GM12878 (cell line): ENCODE results near the gene TLL2. TPM values are rescaled to one million over a fixed set of nuclear protein-coding genes. Genes with fewer than 3 reads are reported as not detected.

ENCODE experiments used
- ATAC-seq: fragments of 200-7000 bp; cut with Tn5 transposase; 3 replicates; pipeline ENCODE4 v1.9.1; 2020; ENCODE audit warnings: mild to moderate bottlenecking, moderate library complexity
- BruUV-seq: library from RNA; stranded (reverse); fragments of 400-500 nt; replicated peaks from 2 replicates; lab custom pipeline; 2021; lab: Mats Ljungman, UMichigan
- CTCF ChIA-PET: fragments of 300-600 bp; sonication (Branson Sonifier 250); formaldehyde crosslinking; extraction: SDS; loops from one replicate; lab custom pipeline; 2021; ENCODE audit warnings: inconsistent platforms; lab: Yijun Ruan, JAX
- POLR2A ChIA-PET: fragments of 350-600 bp; formaldehyde crosslinking; extraction: SDS; loops from one replicate; lab custom pipeline; 2021; ENCODE audit warnings: inconsistent platforms; lab: Charles Lee
- RAD21 ChIA-PET: fragments of 300-600 bp; sonication (Branson Sonifier 250); formaldehyde crosslinking; loops from one replicate; lab custom pipeline; 2023; ENCODE audit warnings: antibody characterized with exemption; ENCODE audit not compliant: unreplicated experiment; lab: Charles Lee
- SMC1A ChIA-PET: fragments of 300-600 bp; sonication (Branson Sonifier 250); formaldehyde crosslinking; loops from one replicate; lab custom pipeline; 2023; ENCODE audit not compliant: unreplicated experiment, uncharacterized antibody; lab: Charles Lee
- DNase-seq: peaks from one replicate; pipeline ENCODE4 v3.0.0-alpha.2; 2011; ENCODE audit warnings: low read depth, low spot score
- FAIRE-seq: peaks from 3 replicates; lab custom pipeline; 2011; peaks lifted over from hg19 to GRCh38; lab: Jason Lieb, UNC
- H2AFZ ChIP-seq: 2 replicates; pipeline ENCODE4 v1.6.0; 2011; ENCODE audit warnings: low read depth, low read length, control low read depth; ENCODE audit not compliant: control insufficient read depth
- H3K27ac ChIP-seq: 2 replicates; pipeline ENCODE4 v1.5.1; 2011; ENCODE audit warnings: control low read depth; ENCODE audit not compliant: control insufficient read depth, insufficient read depth
- H3K27me3 ChIP-seq, 2 experiments: replicated peaks in 1 of 2; 2 replicates each; pipeline versions ENCODE4 v1.6.0 to v1.6.1; 2011; ENCODE audit warnings: low read length in 1 of 2; ENCODE audit not compliant: control insufficient read depth in 2 of 2, insufficient read depth in 2 of 2
- H3K36me3 ChIP-seq, 2 experiments: 2 replicates each; pipeline ENCODE4 v1.5.1; 2011; ENCODE audit warnings: low read length in 1 of 2; ENCODE audit not compliant: control insufficient read depth in 2 of 2, insufficient read depth in 2 of 2
- H3K4me1 ChIP-seq: 2 replicates; pipeline ENCODE4 v1.6.1; 2011; ENCODE audit warnings: mild to moderate bottlenecking, low read length, moderate library complexity, mixed read lengths; ENCODE audit not compliant: control insufficient read depth, insufficient read depth
- H3K4me2 ChIP-seq: 2 replicates; pipeline ENCODE4 v1.6.0; 2011; ENCODE audit warnings: control low read depth; ENCODE audit not compliant: control insufficient read depth, insufficient read depth
- H3K4me3 ChIP-seq: fragments of 200-600 bp; sonication (generic); 2 replicates; pipeline ENCODE4 v1.5.1; 2016
- H3K79me2 ChIP-seq: 2 replicates; pipeline ENCODE4 v1.6.0; 2011; ENCODE audit warnings: low read length; ENCODE audit not compliant: control insufficient read depth, insufficient read depth
- H3K9ac ChIP-seq: 2 replicates; pipeline ENCODE4 v1.8.0; 2011; ENCODE audit warnings: low read length, control low read depth, mixed read lengths; ENCODE audit not compliant: control insufficient read depth, insufficient read depth
- H3K9me3 ChIP-seq: replicated peaks from 3 replicates; pipeline ENCODE4 v1.5.1; 2011; ENCODE audit warnings: mild to moderate bottlenecking, low read length; ENCODE audit not compliant: control insufficient read depth, insufficient read depth
- H4K20me1 ChIP-seq: 2 replicates; pipeline ENCODE4 v1.6.0; 2011; ENCODE audit not compliant: control insufficient read depth, insufficient read depth
- ATF3 ChIP-seq: IDR thresholded peaks from 2 replicates; pipeline ENCODE4 v1.6.1; 2011; ENCODE audit warnings: low read depth, mild to moderate bottlenecking, low read length, moderate library complexity, borderline replicate concordance; ENCODE audit errors: extremely low read depth
- BCL3 ChIP-seq: IDR thresholded peaks from 2 replicates; pipeline ENCODE4 v1.6.1; 2011; ENCODE audit warnings: borderline replicate concordance, low read depth, mild to moderate bottlenecking, moderate library complexity, low read length; ENCODE audit not compliant: insufficient read depth, poor library complexity, severe bottlenecking
- LARP7 ChIP-seq: fragments of 450-650 bp; IDR thresholded peaks from 2 replicates; pipeline ENCODE4 v1.6.1; 2017; ENCODE audit warnings: mild to moderate bottlenecking
- MTA3 ChIP-seq: IDR thresholded peaks from 2 replicates; pipeline ENCODE4 v1.6.1; 2012; ENCODE audit warnings: low read length, inconsistent platforms, borderline replicate concordance
- NKRF ChIP-seq: fragments of 450-650 bp; conservative IDR thresholded peaks from 2 replicates; pipeline ENCODE4 v1.6.1; 2017; ENCODE audit warnings: mild to moderate bottlenecking, moderate library complexity
- NR2F1 ChIP-seq: fragments of 450-650 bp; conservative IDR thresholded peaks from 2 replicates; pipeline ENCODE4 v1.6.1; 2017; ENCODE audit warnings: mild to moderate bottlenecking
- POLR2AphosphoS2 ChIP-seq: IDR thresholded peaks from 2 replicates; pipeline ENCODE4 v1.6.1; 2011; ENCODE audit warnings: low read depth, mild to moderate bottlenecking, low read length, improper control_type of control experiment, moderate library complexity
- RAD21 ChIP-seq: IDR thresholded peaks from 2 replicates; pipeline ENCODE4 v1.6.1; 2011; ENCODE audit warnings: mild to moderate bottlenecking, low read depth, low read length, moderate library complexity; ENCODE audit not compliant: insufficient read depth
- STAT1 ChIP-seq: fragments of 450-650 bp; conservative IDR thresholded peaks from 2 replicates; pipeline ENCODE4 v1.6.1; 2014; ENCODE audit warnings: antibody characterized with exemption, mild to moderate bottlenecking
- WGBS: methylation state at CpG from one replicate; pipeline ENCODE4 v1.1.6; 2016; ENCODE audit warnings: low lambda C conversion rate; ENCODE audit not compliant: insufficient replicate concordance, insufficient coverage; ENCODE audit errors: missing lambda C conversion rate; 5-methylcytosine and 5-hydroxymethylcytosine counted together
- in situ Hi-C: fragments of 300-500 bp; cut with MboI; formaldehyde crosslinking; loops from 9 replicates; pipeline ENCODE4 v1.14.3; 2018; ENCODE audit warnings: mixed read lengths
- intact Hi-C: fragments of 100-400 bp; cut with micrococcal nuclease; formaldehyde crosslinking; loops from one replicate; pipeline ENCODE4 v1.14.2; 2022; ENCODE audit not compliant: unreplicated experiment
- polyA plus RNA-seq, 11 experiments: library from polyadenylated mRNA; depleted of rRNA in 4 of 11; unstranded in 6 of 11; stranded (reverse) in 5 of 11; fragments of >200 nt; fragmentation: Nextera tagmentation in 4 of 11; fragmentation: Illumina TruSeq in 1 of 11; extraction: Ambion mirVana in 4 of 11; extraction: Trizol in 1 of 11; gene quantifications; 1 replicate in 1 of 11; 2 replicates in 10 of 11; pipeline versions ENCODE4 v1.2.1 to v1.2.3, GENCODE V29; 2011 to 2016; ENCODE audit warnings: inconsistent platforms in 2 of 11, missing spikeins in 2 of 11, low read depth in 1 of 11
- total RNA-seq, 4 experiments: library from RNA; depleted of rRNA in 3 of 4; stranded (reverse); fragments of >200 nt in 3 of 4; fragmentation: Illumina TruSeq in 1 of 4; extraction: Trizol in 1 of 4; gene quantifications; 2 replicates each; pipeline versions ENCODE4 v1.2.1 to v1.2.3, GENCODE V29; 2013 to 2021
- TF ChIP-seq, protein P1 (sequence below), 3 experiments: IDR thresholded peaks in 2 of 3; conservative IDR thresholded peaks in 1 of 3; 2 replicates each; pipeline ENCODE4 v1.5.1; 2011; ENCODE audit warnings: low read depth in 3 of 3, low read length in 3 of 3, mild to moderate bottlenecking in 3 of 3, control low read depth in 2 of 3, moderate library complexity in 2 of 3, inconsistent platforms in 1 of 3, mixed read lengths in 1 of 3; ENCODE audit not compliant: control insufficient read depth in 2 of 3, insufficient read depth in 1 of 3; ENCODE audit errors: extremely low read depth in 1 of 3

The TLL2 gene
- total and polyA plus RNA-seq, 10 of the 15 experiments (the other 5 are each of a cell fraction or from before 2014, with no cell fraction given), result 0.02 to 2.1 (median 0.52) TPM

DNA sequence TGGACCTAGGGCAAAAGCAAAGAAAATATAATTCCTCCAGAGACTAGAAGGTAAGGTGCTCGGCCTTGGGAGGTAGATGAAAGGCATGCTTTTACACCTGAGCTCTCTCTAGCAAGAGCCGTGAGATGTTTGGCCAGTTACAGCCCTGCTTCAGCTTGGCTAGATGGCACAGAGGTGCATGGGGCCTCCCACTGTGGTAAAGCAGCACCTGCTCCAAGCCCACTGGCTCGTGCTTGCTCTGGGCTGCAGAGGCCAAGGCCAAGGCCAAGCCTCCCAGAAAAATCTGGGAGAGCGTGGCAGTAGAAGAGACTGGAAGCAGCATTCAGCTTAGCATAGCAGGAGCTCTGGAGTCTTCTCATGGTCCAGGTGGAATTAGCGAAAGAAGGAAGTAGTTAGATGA, 123.9 kb downstream of the TLL2 start:
- FAIRE-seq (no peak), DNase-seq (no peak), ATAC-seq (no peak)
- H3K27ac ChIP-seq, result no peak overlapping the region
- ChIA-PET SMC1A (no interaction called here), POLR2A (no interaction called here), CTCF (no interaction called here), RAD21 (no interaction called here)
- intact Hi-C loops, result loop anchor here (10.0 kb wide), 2 partner anchors 215 to 445 kb away; partner anchors contain the start of gene LCOR
- H3K4me1 ChIP-seq, result no peaks in the 10 kb centered on the region
- peaks cover 3% of the 10 kb centered on the region in 2 experiments; a peak in 3 of 4 replicates for H3K27me3 ChIP-seq
- in situ Hi-C loops, result loop anchor here (10.0 kb wide), 1 partner anchor 435 kb away; no protein-coding TSS in a partner anchor
- no peak overlapping the region for H3K4me2 ChIP-seq
- no peak overlapping the region for H3K4me3 ChIP-seq
- WGBS, result 21% methylated on average over 5 of the region's 5 CpGs
- no peak overlapping the region for H2AFZ ChIP-seq
- no peak overlapping the region for H3K9ac ChIP-seq
- no TSS peak for BruUV-seq
- H4K20me1 ChIP-seq, result no peaks in the 10 kb centered on the region
- TF ChIP-seq NR2F1 (no peak), NKRF (no peak), POLR2AphosphoS2 (no peak), MTA3 (no peak)
- no peaks in the 10 kb centered on the region for H3K9me3 ChIP-seq
- no peaks in the 10 kb centered on the region for H3K79me2 ChIP-seq
- no peaks in the 10 kb centered on the region for H3K36me3 ChIP-seq

GRCh38 chr10:96387601-96388000, 126.1 kb downstream of the TLL2 start:
- CTCF ChIA-PET, result no interaction called here
- in situ Hi-C loops, result no loop called here
- WGBS, result 56% methylated on average over 7 of the region's 7 CpGs
- no peak overlapping the region for H2AFZ ChIP-seq
- no peaks in the 10 kb centered on the region for H3K36me3 ChIP-seq
- H4K20me1 ChIP-seq, result no peaks in the 10 kb centered on the region
- H3K79me2 ChIP-seq, result no peaks in the 10 kb centered on the region
- POLR2A ChIA-PET, result no interaction called here
- H3K4me3 ChIP-seq, result no peak overlapping the region
- H3K4me2 ChIP-seq, result no peak overlapping the region
- ATAC-seq (no peak), DNase-seq (no peak), FAIRE-seq (no peak)
- no TSS peak for BruUV-seq
- RAD21 ChIA-PET, result no interaction called here
- no peak overlapping the region for H3K27ac ChIP-seq
- H3K4me1 ChIP-seq, result no peaks in the 10 kb centered on the region
- intact Hi-C loops, result no loop called here
- SMC1A ChIA-PET, result no interaction called here
- peaks cover 0 to 2% of the 10 kb centered on the region in 2 experiments; a peak in 3 of 4 replicates for H3K27me3 ChIP-seq
- H3K9ac ChIP-seq, result no peak overlapping the region
- H3K9me3 ChIP-seq, result no peaks in the 10 kb centered on the region
- TF ChIP-seq, protein P1, sequence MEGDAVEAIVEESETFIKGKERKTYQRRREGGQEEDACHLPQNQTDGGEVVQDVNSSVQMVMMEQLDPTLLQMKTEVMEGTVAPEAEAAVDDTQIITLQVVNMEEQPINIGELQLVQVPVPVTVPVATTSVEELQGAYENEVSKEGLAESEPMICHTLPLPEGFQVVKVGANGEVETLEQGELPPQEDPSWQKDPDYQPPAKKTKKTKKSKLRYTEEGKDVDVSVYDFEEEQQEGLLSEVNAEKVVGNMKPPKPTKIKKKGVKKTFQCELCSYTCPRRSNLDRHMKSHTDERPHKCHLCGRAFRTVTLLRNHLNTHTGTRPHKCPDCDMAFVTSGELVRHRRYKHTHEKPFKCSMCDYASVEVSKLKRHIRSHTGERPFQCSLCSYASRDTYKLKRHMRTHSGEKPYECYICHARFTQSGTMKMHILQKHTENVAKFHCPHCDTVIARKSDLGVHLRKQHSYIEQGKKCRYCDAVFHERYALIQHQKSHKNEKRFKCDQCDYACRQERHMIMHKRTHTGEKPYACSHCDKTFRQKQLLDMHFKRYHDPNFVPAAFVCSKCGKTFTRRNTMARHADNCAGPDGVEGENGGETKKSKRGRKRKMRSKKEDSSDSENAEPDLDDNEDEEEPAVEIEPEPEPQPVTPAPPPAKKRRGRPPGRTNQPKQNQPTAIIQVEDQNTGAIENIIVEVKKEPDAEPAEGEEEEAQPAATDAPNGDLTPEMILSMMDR (IDR thresholded peaks at IDR 0.05 in 2 of 3, conservative IDR thresholded peaks at IDR 0.05 in 1 of 3; ENCODE audit: control insufficient read depth in 2 of 3, extremely low read depth in 1 of 3, insufficient read depth in 1 of 3, low read depth in 3 of 3, low read length in 3 of 3), result no peak
- TF ChIP-seq ATF3 (no peak), BCL3 (no peak), LARP7 (no peak), STAT1 (no peak), RAD21 (no peak)
